NCI-H748 (cell line): ENCODE measurements around the gene SLC25A43.
"Not testable (repeated sequence)": the region's sequence is repeated elsewhere in the genome, so short reads cannot be mapped to it uniquely, and the experiment has no call there.

Experiments
- DNase-seq: peaks from one replicate; lab custom pipeline; 2025; ENCODE audit not compliant: unreplicated experiment; lab: John Stamatoyannopoulos, UW

Gene SLC25A43

GRCh38 chrX:119398974-119399771 is at the start of gene SLC25A43:
TSS of gene SLC25A43 (plus strand) at chrX:119399336. CDS start at chrX:119399404, 68 bp downstream.
- DNase-seq: peak; percentile 59

GRCh38 chrX:119359618-119360382 is 39.3 kb upstream of the SLC25A43 start:
- DNase-seq: no peak

- not testable (repeated sequence) for DNase-seq
These were observed 37.7 kb upstream of the SLC25A43 start for GRCh38 chrX:119361451-119361850.

- not testable (repeated sequence) for DNase-seq
These were observed 37.1 kb upstream of the SLC25A43 start for GRCh38 chrX:119362074-119362473.

GRCh38 chrX:119363391-119363790 is 35.7 kb upstream of the SLC25A43 start:
- DNase-seq: no peak

- DNase-seq: not testable (repeated sequence)
These were observed 27.3 kb upstream of the SLC25A43 start for GRCh38 chrX:119371861-119372260.

- DNase-seq: no peak
These were observed 24.4 kb upstream of the SLC25A43 start for GRCh38 chrX:119374736-119375135.

GRCh38 chrX:119375561-119375960 is 23.6 kb upstream of the SLC25A43 start:
- no peak for DNase-seq

GRCh38 chrX:119376312-119376711 is 22.8 kb upstream of the SLC25A43 start:
- DNase-seq: no peak

- DNase-seq: no peak
These were observed 17.7 kb upstream of the SLC25A43 start for GRCh38 chrX:119381349-119381944.

GRCh38 chrX:119382606-119383005 is 16.5 kb upstream of the SLC25A43 start:
- DNase-seq: no peak

- DNase-seq: not testable (repeated sequence)
These were observed 12.5 kb upstream of the SLC25A43 start for GRCh38 chrX:119386685-119387084.

GRCh38 chrX:119387426-119387825 is 11.7 kb upstream of the SLC25A43 start:
- not testable (repeated sequence) for DNase-seq

GRCh38 chrX:119389214-119389613 is 9.9 kb upstream of the SLC25A43 start:
- DNase-seq: no peak

GRCh38 chrX:119389871-119390501 is 9.2 kb upstream of the SLC25A43 start:
- DNase-seq: peak; percentile 9

GRCh38 chrX:119391279-119391678 is 7.9 kb upstream of the SLC25A43 start:
- peak; percentile 64 for DNase-seq

- DNase-seq: no peak
These were observed 6.0 kb upstream of the SLC25A43 start for GRCh38 chrX:119393144-119393543.

GRCh38 chrX:119398587-119398973 is 556 bp upstream of the SLC25A43 start:
- peak; percentile 26 for DNase-seq

- DNase-seq: no peak
These were observed 601 bp downstream of the SLC25A43 start for GRCh38 chrX:119399772-119400101.

GRCh38 chrX:119401569-119401968 is 2.4 kb downstream of the SLC25A43 start:
- DNase-seq: no peak

- DNase-seq: no peak
These were observed 3.5 kb downstream of the SLC25A43 start for GRCh38 chrX:119402588-119402987.
